ENCODE measurements around the gene MEAK7. TPM values are rescaled to one million over a fixed set of nuclear protein-coding genes. Genes with fewer than 3 reads are reported as not detected.

Gene MEAK7
- total RNA-seq, 4 donors from 2014 or later: 2.6 to 7.1 (median 5.0) TPM

- H3K36me3 ChIP-seq: peaks cover 0 to 20% of the 10 kb centered on the region in 2 donors
These were observed 21.2 kb downstream of the MEAK7 start for GRCh38 chr16:84482951-84483881.

GRCh38 chr16:84482001-84482891 lies 22.2 kb downstream of the MEAK7 start:
- no peak overlapping the region for H3K27ac ChIP-seq
- H3K4me3 ChIP-seq: no peak overlapping the region
- H3K9me3 ChIP-seq: no peaks in the 10 kb centered on the region
- H3K4me1 ChIP-seq: no peaks in the 10 kb centered on the region
- no peaks in the 10 kb centered on the region for H3K27me3 ChIP-seq
- in situ Hi-C loops (cut with MboI; ENCODE audit: low sequenced_read_pairs in 4 of 4): loop anchor here in 2 of 4 donors (25.0 kb wide), 2 partner anchors 195 to 520 kb away; partner anchors contain the start of genes NECAB2 (in 2 of the 2), OSGIN1 (in 2 of the 2) and WFDC1 (in 2 of the 2)
- ATAC-seq (no peak), DNase-seq (no peak)
- no peak for TF ChIP-seq POLR2A (IDR thresholded peaks at IDR 0.05)
- TF ChIP-seq CTCF (IDR thresholded peaks at IDR 0.05 in 4 of 5, conservative IDR thresholded peaks at IDR 0.05 in 1 of 5): no peak
- peaks cover 0 to 20% of the 10 kb centered on the region in 2 donors for H3K36me3 ChIP-seq
- intact Hi-C loops (cut with DNase I; ENCODE audit: low total_unique reads): no loop called here

More at GRCh38 chr16:84482951-84483881, 21.2 kb downstream of the MEAK7 start:
- Histone ChIP-seq H3K27me3 (no peaks in the 10 kb centered on the region), H3K27ac (no peak overlapping the region), H3K4me1 (no peaks in the 10 kb centered on the region), H3K9me3 (no peaks in the 10 kb centered on the region), H3K4me3 (no peak overlapping the region)
- TF ChIP-seq POLR2A (IDR thresholded peaks at IDR 0.05) (no peak), CTCF (IDR thresholded peaks at IDR 0.05 in 4 of 5, conservative IDR thresholded peaks at IDR 0.05 in 1 of 5) (no peak)
- DNase-seq: no peak
- ATAC-seq: no peak
- in situ Hi-C loops (cut with MboI; ENCODE audit: low sequenced_read_pairs in 4 of 4) (loop anchor here in 2 of 4 donors (25.0 kb wide), 2 partner anchors 196 to 521 kb away; partner anchors contain the start of genes NECAB2 (in 2 of the 2), OSGIN1 (in 2 of the 2) and WFDC1 (in 2 of the 2)), intact Hi-C loops (cut with DNase I; ENCODE audit: low total_unique reads) (no loop called here)

- in situ Hi-C loops (cut with MboI; ENCODE audit: low sequenced_read_pairs in 4 of 4): loop anchor here in 2 of 4 donors (25.0 kb wide), 2 partner anchors 194 to 519 kb away; partner anchors contain the start of genes NECAB2 (in 2 of the 2), OSGIN1 (in 2 of the 2) and WFDC1 (in 2 of the 2)
These were observed 23.3 kb downstream of the MEAK7 start for GRCh38 chr16:84481051-84481735.

More at GRCh38 chr16:84481051-84481735, 23.3 kb downstream of the MEAK7 start:
- Histone ChIP-seq H3K9me3 (no peaks in the 10 kb centered on the region), H3K27me3 (no peaks in the 10 kb centered on the region), H3K4me1 (no peaks in the 10 kb centered on the region), H3K27ac (no peak overlapping the region), H3K36me3 (peaks cover 0 to 12% of the 10 kb centered on the region in 2 donors), H3K4me3 (no peak overlapping the region)
- no peak for TF ChIP-seq POLR2A (IDR thresholded peaks at IDR 0.05)
- TF ChIP-seq CTCF (IDR thresholded peaks at IDR 0.05 in 4 of 5, conservative IDR thresholded peaks at IDR 0.05 in 1 of 5): no peak
- no peak for ATAC-seq
- intact Hi-C loops (cut with DNase I; ENCODE audit: low total_unique reads): no loop called here
- no peak for DNase-seq

Measured in gastrocnemius medialis (tissue), 4 donors.